ENCODE data around the gene TEPSIN.

DNA sequence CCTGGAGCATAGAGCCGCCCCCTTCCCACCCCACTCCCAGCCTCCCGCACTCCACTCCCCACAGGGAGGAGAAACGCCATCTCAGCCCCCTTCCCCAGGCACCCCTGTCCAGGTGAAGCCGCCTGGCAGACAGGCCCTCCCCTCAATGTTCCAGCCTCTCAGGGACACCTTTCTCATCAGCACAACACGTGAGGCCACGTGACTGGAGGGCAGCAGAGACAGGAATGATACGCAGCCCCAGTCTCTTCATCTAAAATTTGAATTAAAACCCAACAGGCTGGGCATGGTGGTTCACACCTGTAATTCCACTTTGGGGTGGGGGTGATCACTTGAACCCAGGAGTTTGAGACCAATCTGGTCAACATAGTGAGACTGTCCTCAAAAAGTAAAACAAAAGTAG lies 52.7 kb downstream of the TEPSIN start:
- TF ChIP-seq, protein P1, sequence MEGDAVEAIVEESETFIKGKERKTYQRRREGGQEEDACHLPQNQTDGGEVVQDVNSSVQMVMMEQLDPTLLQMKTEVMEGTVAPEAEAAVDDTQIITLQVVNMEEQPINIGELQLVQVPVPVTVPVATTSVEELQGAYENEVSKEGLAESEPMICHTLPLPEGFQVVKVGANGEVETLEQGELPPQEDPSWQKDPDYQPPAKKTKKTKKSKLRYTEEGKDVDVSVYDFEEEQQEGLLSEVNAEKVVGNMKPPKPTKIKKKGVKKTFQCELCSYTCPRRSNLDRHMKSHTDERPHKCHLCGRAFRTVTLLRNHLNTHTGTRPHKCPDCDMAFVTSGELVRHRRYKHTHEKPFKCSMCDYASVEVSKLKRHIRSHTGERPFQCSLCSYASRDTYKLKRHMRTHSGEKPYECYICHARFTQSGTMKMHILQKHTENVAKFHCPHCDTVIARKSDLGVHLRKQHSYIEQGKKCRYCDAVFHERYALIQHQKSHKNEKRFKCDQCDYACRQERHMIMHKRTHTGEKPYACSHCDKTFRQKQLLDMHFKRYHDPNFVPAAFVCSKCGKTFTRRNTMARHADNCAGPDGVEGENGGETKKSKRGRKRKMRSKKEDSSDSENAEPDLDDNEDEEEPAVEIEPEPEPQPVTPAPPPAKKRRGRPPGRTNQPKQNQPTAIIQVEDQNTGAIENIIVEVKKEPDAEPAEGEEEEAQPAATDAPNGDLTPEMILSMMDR (optimal IDR thresholded peaks at IDR 0.05 in 1 of 3, IDR thresholded peaks at IDR 0.05 in 1 of 3, conservative IDR thresholded peaks at IDR 0.05 in 1 of 3; ENCODE audit: extremely low read depth in 1 of 3, insufficient read depth in 2 of 3, low read length in 3 of 3) = no peak
- TF ChIP-seq EZH2 (IDR thresholded peaks at IDR 0.05; ENCODE audit: low read length) = no peak
